B cell (primary cell): ENCODE measurements around the gene LYPLAL1. TPM values are rescaled to one million over a fixed set of nuclear protein-coding genes. Genes with fewer than 3 reads are reported as not detected.

Experiments
- ATAC-seq: fragments of 200-7000 bp; cut with Tn5 transposase; one replicate; pipeline ENCODE4 v1.10.0; 2021; ENCODE audit warnings: low read depth, mild to moderate bottlenecking, moderate number of reproducible peaks, moderate library complexity
- CTCF ChIA-PET: fragments of 350-600 bp; sonication (Branson Sonifier 250); formaldehyde crosslinking; loops from one replicate; lab custom pipeline; 2021; ENCODE audit warnings: antibody characterized with exemption, inconsistent platforms; lab: Charles Lee
- POLR2A ChIA-PET: fragments of 350-600 bp; sonication (Branson Sonifier 250); formaldehyde crosslinking; loops from one replicate; lab custom pipeline; 2021; ENCODE audit warnings: antibody characterized with exemption; lab: Charles Lee
- DNase-seq: peaks from one replicate; pipeline ENCODE4 v3.0.0; 2013
- H2AFZ ChIP-seq: 2 replicates; pipeline ENCODE4 v1.6.1; 2012; ENCODE audit warnings: mild to moderate bottlenecking, low read depth, low read length; ENCODE audit not compliant: insufficient read depth, poor library complexity, severe bottlenecking
- H3K27ac ChIP-seq, 2 donors: 1 replicate in 1 of 2; 2 replicates in 1 of 2; pipeline ENCODE4 v1.5.1; 2012 to 2013; ENCODE audit warnings: low read length in 2 of 2, mild to moderate bottlenecking in 2 of 2, moderate library complexity in 1 of 2
- H3K27me3 ChIP-seq, 4 experiments: fragments of 200-600 bp in 1 of 4; sonication (generic) in 1 of 4; replicated peaks in 1 of 4; 1 replicate in 2 of 4; 2 replicates in 2 of 4; pipeline versions ENCODE4 v1.6.1 to v1.7.0; 2013 to 2016; ENCODE audit warnings: low read length in 3 of 4, mild to moderate bottlenecking in 2 of 4, mixed read lengths in 1 of 4, moderate library complexity in 1 of 4; ENCODE audit not compliant: insufficient read depth in 4 of 4, control insufficient read depth in 3 of 4; ENCODE audit errors: control extremely low read depth in 1 of 4
- H3K36me3 ChIP-seq, 2 experiments: replicated peaks in 1 of 2; 1 replicate in 1 of 2; 2 replicates in 1 of 2; pipeline versions ENCODE4 v1.6.1 to v1.7.1; 2013; ENCODE audit warnings: low read length in 1 of 2; ENCODE audit not compliant: insufficient read depth in 2 of 2, control insufficient read depth in 1 of 2; ENCODE audit errors: control extremely low read depth in 1 of 2, extremely low read depth in 1 of 2
- H3K4me1 ChIP-seq, 2 donors: fragments of 200-600 bp in 1 of 2; sonication (generic) in 1 of 2; 1 replicate in 1 of 2; 2 replicates in 1 of 2; pipeline versions ENCODE4 v1.5.1 to v1.6.1; 2013 to 2017; ENCODE audit warnings: low read length in 2 of 2; ENCODE audit not compliant: control insufficient read depth in 2 of 2, insufficient read depth in 2 of 2
- H3K4me2 ChIP-seq: replicated peaks from 2 replicates; pipeline ENCODE3; 2012; ENCODE audit warnings: mild to moderate bottlenecking, low read depth, low read length; ENCODE audit not compliant: poor library complexity, severe bottlenecking
- H3K4me3 ChIP-seq, 5 experiments: fragments of 200-600 bp in 1 of 5; sonication (generic) in 1 of 5; 1 replicate in 3 of 5; 2 replicates in 2 of 5; pipeline versions ENCODE4 v1.5.1 to v1.7.0; 2011 to 2016; ENCODE audit warnings: low read length in 4 of 5, mild to moderate bottlenecking in 4 of 5, low read depth in 2 of 5, control low read depth in 1 of 5, moderate library complexity in 1 of 5; ENCODE audit not compliant: insufficient read depth in 1 of 5; ENCODE audit errors: control extremely low read depth in 1 of 5, extremely low read depth in 1 of 5
- H3K79me2 ChIP-seq: fragments of 200-600 bp; sonication (generic); one replicate; pipeline ENCODE4 v1.6.0; 2016; ENCODE audit warnings: low read length; ENCODE audit not compliant: control insufficient read depth, insufficient read depth
- H3K9ac ChIP-seq: fragments of 200-600 bp; sonication (generic); 2 replicates; pipeline ENCODE4 v1.6.1; 2017; ENCODE audit warnings: mild to moderate bottlenecking, low read length, moderate library complexity
- H3K9me3 ChIP-seq, 3 donors: one replicate each; pipeline versions ENCODE4 v1.6.1 to v1.7.1; 2013; ENCODE audit warnings: low read length in 2 of 3; ENCODE audit not compliant: control insufficient read depth in 2 of 3, insufficient read depth in 1 of 3; ENCODE audit errors: control extremely low read depth in 1 of 3
- H4K20me1 ChIP-seq: 2 replicates; pipeline ENCODE4 v1.6.0; 2012; ENCODE audit warnings: mild to moderate bottlenecking, low read length; ENCODE audit not compliant: insufficient read depth, control insufficient read depth, poor library complexity, severe bottlenecking
- H3K27ac Mint-ChIP-seq: one replicate; pipeline ENCODE4 v1.8.0; 2021; ENCODE audit warnings: mixed read lengths
- H3K27me3 Mint-ChIP-seq: one replicate; pipeline ENCODE4 v1.8.0; 2021; ENCODE audit warnings: mixed read lengths
- H3K4me1 Mint-ChIP-seq: one replicate; pipeline ENCODE4 v1.8.0; 2021; ENCODE audit warnings: mixed read lengths
- H3K4me3 Mint-ChIP-seq: one replicate; pipeline ENCODE4 v1.8.0; 2021; ENCODE audit warnings: mixed read lengths
- H3K9me3 Mint-ChIP-seq: one replicate; pipeline ENCODE4 v1.8.0; 2022; ENCODE audit warnings: mixed read lengths; ENCODE audit not compliant: insufficient read depth
- EZH2 ChIP-seq: IDR thresholded peaks from 2 replicates; pipeline ENCODE4 v1.6.1; 2012; ENCODE audit warnings: borderline replicate concordance, low read depth, mild to moderate bottlenecking, moderate library complexity, low read length; ENCODE audit not compliant: insufficient read depth, poor library complexity, severe bottlenecking
- WGBS: methylation state at CpG from one replicate; pipeline ENCODE4 v1.1.5; 2013; ENCODE audit warnings: missing lambda C conversion rate; ENCODE audit not compliant: insufficient coverage; 5-methylcytosine and 5-hydroxymethylcytosine counted together
- intact Hi-C: fragments of 100-400 bp; cut with micrococcal nuclease; formaldehyde crosslinking; loops from one replicate; pipeline ENCODE4 v1.10.0; 2022
- polyA plus RNA-seq: library from polyadenylated mRNA; depleted of rRNA; stranded (reverse); fragments of >200 nt; gene quantifications from 2 replicates; pipeline ENCODE4 v1.2.3, GENCODE V29; 2012
- total RNA-seq, 2 donors: library from RNA; stranded (reverse); fragments of 120-200 nt in 1 of 2; gene quantifications; 1 replicate in 1 of 2; 2 replicates in 1 of 2; pipeline versions ENCODE4 v1.2.3 to v1.2.4, GENCODE V29; 2013 to 2022
- TF ChIP-seq, protein P1 (sequence below): fragments of 200-600 bp; IDR thresholded peaks from one replicate; pipeline ENCODE4 v1.8.0; 2022; ENCODE audit warnings: antibody characterized with exemption, mild to moderate bottlenecking

The LYPLAL1 gene
- total and polyA plus RNA-seq, 2 donors (not counting 1 experiment from before 2014, with no cell fraction given) = 27.0 to 65.4 TPM

DNA sequence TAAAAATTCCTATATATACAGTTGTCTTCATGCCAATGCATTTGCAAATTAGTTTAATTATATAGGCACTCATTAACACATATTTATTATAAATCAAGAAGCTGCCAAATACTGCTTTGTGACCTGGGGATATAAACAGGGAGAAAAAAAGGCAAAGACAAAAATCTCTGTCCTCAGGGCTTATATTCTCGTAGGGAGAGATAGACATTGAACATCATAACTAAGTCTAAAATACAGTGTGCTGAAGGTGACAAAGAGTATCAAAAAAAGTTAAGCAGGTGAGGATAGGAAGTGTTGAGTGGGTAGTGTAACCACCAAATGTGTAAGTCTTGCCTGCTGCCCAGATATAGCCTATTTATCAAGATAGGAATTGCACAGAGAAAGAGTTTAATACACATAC, 40.7 kb upstream of the LYPLAL1 start:
- Histone ChIP-seq H3K27me3 (no peaks in the 10 kb centered on the region), H3K9ac (no peak overlapping the region), H3K4me1 (no peaks in the 10 kb centered on the region), H3K79me2 (no peaks in the 10 kb centered on the region), H3K27ac (no peak overlapping the region), H2AFZ (no peak overlapping the region), H3K4me3 (no peak overlapping the region), H3K4me2 (no peak overlapping the region), H3K9me3 (peaks cover 0 to 5% (median 3%) of the 10 kb centered on the region in 3 donors), H4K20me1 (no peaks in the 10 kb centered on the region), H3K36me3 (no peaks in the 10 kb centered on the region)
- Mint-ChIP-seq H3K27me3 (peaks cover 6% of the 10 kb centered on the region), H3K9me3 (peaks cover 8% of the 10 kb centered on the region), H3K4me3 (no peak overlapping the region), H3K4me1 (no peaks in the 10 kb centered on the region), H3K27ac (no peak overlapping the region)
- TF ChIP-seq EZH2 = no peak
- TF ChIP-seq, protein P1, sequence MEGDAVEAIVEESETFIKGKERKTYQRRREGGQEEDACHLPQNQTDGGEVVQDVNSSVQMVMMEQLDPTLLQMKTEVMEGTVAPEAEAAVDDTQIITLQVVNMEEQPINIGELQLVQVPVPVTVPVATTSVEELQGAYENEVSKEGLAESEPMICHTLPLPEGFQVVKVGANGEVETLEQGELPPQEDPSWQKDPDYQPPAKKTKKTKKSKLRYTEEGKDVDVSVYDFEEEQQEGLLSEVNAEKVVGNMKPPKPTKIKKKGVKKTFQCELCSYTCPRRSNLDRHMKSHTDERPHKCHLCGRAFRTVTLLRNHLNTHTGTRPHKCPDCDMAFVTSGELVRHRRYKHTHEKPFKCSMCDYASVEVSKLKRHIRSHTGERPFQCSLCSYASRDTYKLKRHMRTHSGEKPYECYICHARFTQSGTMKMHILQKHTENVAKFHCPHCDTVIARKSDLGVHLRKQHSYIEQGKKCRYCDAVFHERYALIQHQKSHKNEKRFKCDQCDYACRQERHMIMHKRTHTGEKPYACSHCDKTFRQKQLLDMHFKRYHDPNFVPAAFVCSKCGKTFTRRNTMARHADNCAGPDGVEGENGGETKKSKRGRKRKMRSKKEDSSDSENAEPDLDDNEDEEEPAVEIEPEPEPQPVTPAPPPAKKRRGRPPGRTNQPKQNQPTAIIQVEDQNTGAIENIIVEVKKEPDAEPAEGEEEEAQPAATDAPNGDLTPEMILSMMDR = no peak
- ChIA-PET POLR2A (no interaction called here), CTCF (no interaction called here)
- intact Hi-C loops = no loop called here
- DNase-seq (no peak), ATAC-seq (no peak)
- no CpG with 5 or more reads among the region's 1 CpG for WGBS

DNA sequence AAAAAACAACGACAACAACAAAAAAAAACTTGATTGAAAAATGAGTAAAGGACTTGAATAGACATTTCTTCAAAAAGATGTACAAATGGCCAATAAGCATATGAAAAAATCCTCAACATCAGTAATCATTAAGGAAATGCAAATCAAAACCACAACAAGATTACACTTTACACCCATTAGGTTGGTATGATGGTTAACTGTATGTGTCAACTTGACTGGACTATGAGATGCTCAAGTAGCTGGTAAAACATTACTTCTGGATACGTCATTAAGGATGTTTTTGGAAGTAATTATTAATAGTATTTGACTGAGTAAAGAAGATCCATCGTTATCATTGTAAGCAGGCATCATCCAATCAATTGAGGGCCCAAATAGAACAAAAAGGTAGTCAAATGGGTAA, 34.9 kb upstream of the LYPLAL1 start:
- H3K4me1 ChIP-seq = no peaks in the 10 kb centered on the region
- H3K9ac ChIP-seq = no peak overlapping the region
- peaks cover 1 to 5% (median 3%) of the 10 kb centered on the region in 3 donors for H3K9me3 ChIP-seq
- TF ChIP-seq, protein P1 = no peak
- no peak for TF ChIP-seq EZH2
- H3K4me2 ChIP-seq = no peak overlapping the region
- Mint-ChIP-seq H3K27me3 (peaks cover 4% of the 10 kb centered on the region), H3K4me3 (no peak overlapping the region), H3K4me1 (peaks cover under 1% of the 10 kb centered on the region), H3K9me3 (peaks cover 7% of the 10 kb centered on the region), H3K27ac (no peak overlapping the region)
- intact Hi-C loops = no loop called here
- ChIA-PET CTCF (interaction anchor here (0.6 kb wide), 1 partner anchor 1001 kb away, joined by 3 read pairs; no protein-coding TSS in a partner anchor), POLR2A (no interaction called here)
- DNase-seq (no peak), ATAC-seq (no peak)
- H4K20me1 ChIP-seq = no peaks in the 10 kb centered on the region
- no peak overlapping the region for H3K27ac ChIP-seq
- no peaks in the 10 kb centered on the region for H3K27me3 ChIP-seq
- H3K79me2 ChIP-seq = no peaks in the 10 kb centered on the region
- H2AFZ ChIP-seq = no peak overlapping the region
- H3K4me3 ChIP-seq = no peak overlapping the region
- no CpG with 5 or more reads among the region's 3 CpGs for WGBS
- no peaks in the 10 kb centered on the region for H3K36me3 ChIP-seq
